ENCODE data around the gene BRD4.

DNA sequence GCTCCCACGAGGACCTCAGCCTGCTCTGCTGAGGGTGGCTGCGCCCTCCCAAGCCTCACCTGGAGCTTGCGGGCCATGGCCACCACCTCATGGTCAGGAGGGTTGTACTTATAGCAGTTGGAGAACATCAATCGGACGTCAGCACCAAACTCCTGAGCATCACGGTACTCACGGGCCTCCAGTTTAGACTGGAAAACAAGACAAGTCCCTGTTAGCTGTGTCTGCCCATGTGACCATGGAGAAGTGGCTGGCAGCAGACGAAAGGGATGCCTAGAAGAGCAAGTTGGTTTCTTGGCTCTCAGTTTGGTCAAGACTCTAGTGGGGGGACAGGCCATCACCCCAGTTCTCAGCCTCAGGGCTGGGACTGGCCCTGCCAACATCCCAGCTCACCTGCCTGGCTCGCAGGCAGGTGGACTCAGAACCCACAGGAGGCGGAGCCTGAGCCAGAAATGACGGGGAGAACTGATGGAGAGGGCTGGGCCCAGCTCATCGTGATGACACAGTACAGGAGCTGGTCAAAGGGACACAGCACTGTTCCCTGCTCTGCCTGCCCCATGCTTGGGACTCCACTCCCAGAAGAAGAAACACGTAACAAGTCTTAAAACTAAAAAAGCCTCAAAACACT, 68.9 kb downstream of the BRD4 start:
- TF ChIP-seq TAF1 (IDR thresholded peaks at IDR 0.05; ENCODE audit: borderline replicate concordance, insufficient read depth, low read length) (no peak), POLR2AphosphoS5 (IDR thresholded peaks at IDR 0.05; ENCODE audit: low read depth, low read length) (no peak)
- TF ChIP-seq, protein P1, sequence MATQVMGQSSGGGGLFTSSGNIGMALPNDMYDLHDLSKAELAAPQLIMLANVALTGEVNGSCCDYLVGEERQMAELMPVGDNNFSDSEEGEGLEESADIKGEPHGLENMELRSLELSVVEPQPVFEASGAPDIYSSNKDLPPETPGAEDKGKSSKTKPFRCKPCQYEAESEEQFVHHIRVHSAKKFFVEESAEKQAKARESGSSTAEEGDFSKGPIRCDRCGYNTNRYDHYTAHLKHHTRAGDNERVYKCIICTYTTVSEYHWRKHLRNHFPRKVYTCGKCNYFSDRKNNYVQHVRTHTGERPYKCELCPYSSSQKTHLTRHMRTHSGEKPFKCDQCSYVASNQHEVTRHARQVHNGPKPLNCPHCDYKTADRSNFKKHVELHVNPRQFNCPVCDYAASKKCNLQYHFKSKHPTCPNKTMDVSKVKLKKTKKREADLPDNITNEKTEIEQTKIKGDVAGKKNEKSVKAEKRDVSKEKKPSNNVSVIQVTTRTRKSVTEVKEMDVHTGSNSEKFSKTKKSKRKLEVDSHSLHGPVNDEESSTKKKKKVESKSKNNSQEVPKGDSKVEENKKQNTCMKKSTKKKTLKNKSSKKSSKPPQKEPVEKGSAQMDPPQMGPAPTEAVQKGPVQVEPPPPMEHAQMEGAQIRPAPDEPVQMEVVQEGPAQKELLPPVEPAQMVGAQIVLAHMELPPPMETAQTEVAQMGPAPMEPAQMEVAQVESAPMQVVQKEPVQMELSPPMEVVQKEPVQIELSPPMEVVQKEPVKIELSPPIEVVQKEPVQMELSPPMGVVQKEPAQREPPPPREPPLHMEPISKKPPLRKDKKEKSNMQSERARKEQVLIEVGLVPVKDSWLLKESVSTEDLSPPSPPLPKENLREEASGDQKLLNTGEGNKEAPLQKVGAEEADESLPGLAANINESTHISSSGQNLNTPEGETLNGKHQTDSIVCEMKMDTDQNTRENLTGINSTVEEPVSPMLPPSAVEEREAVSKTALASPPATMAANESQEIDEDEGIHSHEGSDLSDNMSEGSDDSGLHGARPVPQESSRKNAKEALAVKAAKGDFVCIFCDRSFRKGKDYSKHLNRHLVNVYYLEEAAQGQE (IDR thresholded peaks at IDR 0.05; ENCODE audit: insufficient read depth in 1 of 2, low read depth in 2 of 2, low read length in 2 of 2) = no peak
